Raji (cell line): ENCODE data around the gene NLN.

Experiments used
- POLR2A ChIP-seq: IDR thresholded peaks from 2 replicates; pipeline ENCODE4 v1.6.1; 2011; ENCODE audit warnings: low read depth, low read length, control low read depth; ENCODE audit not compliant: insufficient read depth

NLN gene

GRCh38 chr5:65813174-65813573 lies 91.2 kb downstream of the NLN start:
- TF ChIP-seq POLR2A, result no peak

DNA sequence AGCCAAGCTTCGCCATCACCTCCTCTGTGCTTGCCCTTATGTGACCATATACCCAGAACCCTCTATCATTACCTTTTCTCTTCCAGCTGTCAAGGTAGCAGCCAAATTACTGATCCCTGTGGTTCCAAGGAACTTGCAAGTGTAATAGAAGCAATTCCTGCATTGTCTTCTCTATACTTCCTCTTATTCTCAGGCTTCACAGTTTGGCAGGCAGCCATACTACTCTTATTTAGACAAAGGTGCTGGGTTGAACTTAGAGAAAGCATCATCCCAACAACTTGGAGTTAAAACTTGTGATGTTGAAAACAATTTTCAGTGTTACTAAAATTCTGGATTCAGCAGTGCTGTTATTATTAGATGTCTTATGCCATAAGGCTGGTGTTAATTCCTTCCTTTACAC lies 93.2 kb downstream of the NLN start:
- TF ChIP-seq POLR2A, result no peak

GRCh38 chr5:65816729-65817128 lies 94.7 kb downstream of the NLN start:
- TF ChIP-seq POLR2A, result no peak

DNA sequence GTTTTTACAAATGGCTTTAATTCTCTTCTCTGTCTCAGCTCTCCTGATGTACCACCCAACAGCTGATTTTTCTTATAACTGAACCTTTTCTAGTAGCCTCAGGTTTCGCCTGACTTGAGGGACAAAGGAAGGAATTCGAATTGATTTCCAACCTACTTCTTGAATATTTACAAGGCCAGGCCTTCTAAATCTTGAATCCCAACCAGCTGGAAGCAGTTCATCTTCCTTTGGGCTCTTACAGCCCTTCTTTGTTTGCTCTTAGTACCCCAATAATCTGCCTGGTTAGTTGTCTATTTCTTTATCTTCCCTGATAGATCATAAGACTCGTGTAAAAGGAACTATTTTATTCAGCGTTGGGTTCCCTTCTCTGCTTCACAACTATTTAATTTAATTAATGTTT lies 95.9 kb downstream of the NLN start:
- no peak for TF ChIP-seq POLR2A

DNA sequence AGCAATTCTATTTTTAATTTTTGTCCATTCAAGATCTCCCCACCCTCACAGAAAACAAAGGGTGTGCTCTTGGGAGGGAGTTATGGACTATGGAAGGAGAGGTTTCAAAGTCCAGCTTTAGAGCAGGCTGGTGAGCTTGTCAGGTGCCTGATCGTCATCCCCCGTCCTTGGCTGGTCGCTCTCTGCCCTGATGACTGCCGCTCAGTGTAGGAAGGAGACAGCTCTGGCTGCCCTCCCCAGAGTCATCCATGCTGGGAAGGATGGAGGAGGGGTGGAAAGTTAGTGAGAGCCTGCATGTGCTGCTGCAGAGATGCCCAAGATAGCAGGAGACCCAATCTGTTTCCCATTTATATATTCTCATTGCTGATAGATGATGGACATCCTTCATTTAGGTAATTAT lies 96.6 kb downstream of the NLN start:
- no peak for TF ChIP-seq POLR2A

- no peak for TF ChIP-seq POLR2A
Measured at GRCh38 chr5:65819215-65819904, 97.4 kb downstream of the NLN start.

DNA sequence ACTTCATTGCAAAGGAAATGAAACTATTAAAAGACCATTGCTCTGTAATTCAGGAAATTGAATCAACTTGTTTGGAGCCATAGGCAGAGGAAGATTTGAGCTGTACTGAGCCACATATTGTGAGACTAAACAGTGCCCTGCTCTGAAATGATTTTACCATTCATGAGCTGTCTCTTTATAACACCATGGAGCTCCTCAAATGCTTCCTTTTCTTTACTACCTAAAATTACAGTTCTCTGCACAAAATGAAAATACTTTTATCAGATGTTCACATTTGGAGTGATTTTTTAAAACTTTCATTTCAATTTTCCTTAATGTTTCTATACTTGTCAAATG lies 97.9 kb downstream of the NLN start:
- TF ChIP-seq POLR2A, result no peak

DNA sequence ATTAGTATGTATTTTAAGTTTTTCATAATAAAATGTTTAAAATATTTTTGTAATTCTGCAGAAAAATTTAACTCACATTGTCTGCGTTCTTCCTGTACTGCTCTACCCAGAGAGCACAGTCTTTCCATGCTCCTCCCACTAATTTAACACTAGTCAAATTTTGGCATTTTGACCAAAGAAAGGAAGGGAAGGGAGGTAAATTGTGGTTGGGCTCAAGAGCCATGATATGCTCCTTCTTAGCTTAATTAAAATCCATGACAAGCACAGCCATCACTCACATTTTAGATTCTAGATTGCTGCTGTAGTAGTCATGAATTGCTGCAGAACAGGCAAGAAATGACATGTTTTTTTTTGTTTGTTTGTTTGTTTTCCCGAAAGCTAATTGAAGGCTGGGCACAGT lies 98.4 kb downstream of the NLN start:
- TF ChIP-seq POLR2A, result no peak

GRCh38 chr5:65821966-65822365 lies 100.0 kb downstream of the NLN start:
- TF ChIP-seq POLR2A, result no peak

DNA sequence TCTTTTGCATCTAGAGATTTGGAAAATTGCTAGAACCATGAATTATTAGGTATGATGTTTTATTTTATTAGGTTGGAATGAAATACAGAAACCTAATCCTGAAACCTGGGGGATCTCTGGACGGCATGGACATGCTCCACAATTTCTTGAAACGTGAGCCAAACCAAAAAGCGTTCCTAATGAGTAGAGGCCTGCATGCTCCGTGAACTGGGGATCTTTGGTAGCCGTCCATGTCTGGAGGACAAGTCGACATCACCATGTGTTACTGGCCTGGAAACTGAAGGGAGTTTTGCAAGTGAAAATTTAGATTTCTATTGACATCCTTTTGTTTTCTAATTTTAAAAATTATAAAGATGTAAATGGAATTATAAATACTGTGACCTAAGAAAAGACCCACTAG lies 100.7 kb downstream of the NLN start:
- TF ChIP-seq POLR2A, result no peak

DNA sequence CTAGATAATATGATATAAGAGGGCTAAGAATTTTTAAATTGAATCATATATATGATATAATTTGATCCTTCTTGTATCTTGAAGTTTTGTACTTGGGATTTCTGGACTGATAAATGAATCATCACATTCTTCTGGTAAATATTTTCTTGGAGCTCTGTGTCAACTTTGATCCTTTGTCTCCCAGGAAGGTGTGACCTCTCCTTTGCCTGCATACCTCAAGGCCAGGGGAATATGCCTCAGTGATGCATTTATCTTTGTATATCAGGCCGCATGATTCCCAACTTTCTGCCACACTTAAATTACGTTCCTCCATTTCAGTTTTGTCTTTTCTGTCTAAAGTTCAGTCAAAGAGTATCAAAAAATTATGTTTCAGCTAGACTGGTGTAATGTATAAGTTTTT lies 101.2 kb downstream of the NLN start:
- no peak for TF ChIP-seq POLR2A

DNA sequence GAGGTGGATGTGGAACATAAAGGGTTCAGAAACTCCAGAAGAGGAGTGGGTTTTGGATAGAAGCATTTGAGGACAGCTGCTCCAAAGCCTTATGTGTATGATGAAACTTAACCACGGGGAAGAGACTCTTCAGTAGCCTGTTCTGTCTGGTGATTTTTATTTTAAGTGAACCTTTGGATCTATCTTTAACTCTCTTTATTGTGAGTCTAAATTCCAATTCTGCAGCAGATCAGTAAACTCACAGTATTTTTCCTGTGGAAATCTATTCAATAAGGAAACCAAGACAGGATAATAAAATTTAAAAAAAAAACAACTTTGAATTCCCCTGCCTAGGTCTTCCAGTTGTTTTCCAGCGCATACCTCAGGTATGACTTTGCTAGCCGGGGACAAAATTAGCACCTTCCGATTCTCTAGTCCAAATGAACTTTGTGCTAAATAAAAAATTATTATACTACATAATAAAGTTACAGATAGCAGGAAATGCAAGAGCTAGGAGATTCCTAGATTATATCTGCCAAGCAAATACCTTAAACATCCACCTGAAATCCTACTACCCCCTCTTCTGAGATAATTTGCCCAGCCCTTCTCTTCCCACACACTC lies 101.9 kb downstream of the NLN start:
- TF ChIP-seq POLR2A, result no peak

DNA sequence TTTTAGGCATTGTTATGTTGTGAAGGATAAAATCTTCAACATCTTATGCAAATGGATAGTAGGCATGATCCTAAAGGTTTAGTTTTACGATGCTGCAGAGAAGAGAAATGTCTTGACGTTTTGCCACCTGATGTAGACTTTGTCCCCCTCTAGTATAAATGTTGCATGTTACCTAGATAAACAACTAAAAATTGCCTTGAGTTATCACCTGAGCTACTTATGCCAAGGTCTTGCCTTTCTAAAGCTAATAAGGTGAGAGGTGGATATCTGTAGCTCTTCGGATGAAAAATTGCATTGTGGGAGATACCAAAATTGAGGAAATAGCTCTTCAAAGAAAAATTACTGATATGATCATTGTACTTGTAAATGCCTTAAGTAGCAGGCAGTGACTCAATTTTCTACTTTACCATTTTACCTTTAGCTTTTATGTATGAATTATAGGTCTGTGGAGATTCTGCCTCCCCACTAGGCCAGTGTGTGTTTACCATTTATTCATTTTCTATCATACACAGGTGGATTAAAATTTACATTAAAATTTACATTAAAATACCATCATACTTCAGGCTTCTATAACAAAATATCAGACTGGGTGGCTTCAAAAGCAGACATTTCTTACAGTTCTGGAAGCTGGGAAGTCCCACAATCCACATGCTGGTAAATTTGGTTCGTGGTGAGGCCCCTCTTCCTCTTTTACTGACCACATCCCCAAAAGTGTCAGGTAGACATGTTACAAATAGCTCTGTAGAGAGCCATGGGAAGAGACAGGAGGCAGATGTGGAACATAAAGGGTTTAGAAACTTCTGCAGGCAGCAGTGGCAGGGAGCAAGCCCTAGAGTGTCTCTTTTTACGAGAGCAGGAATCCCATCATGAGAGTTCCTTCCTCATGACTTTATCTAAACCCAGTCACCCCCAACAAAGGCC lies 103.7 kb downstream of the NLN start:
- no peak for TF ChIP-seq POLR2A

- no peak for TF ChIP-seq POLR2A
Measured at GRCh38 chr5:65828022-65828896, 106.3 kb downstream of the NLN start.

GRCh38 chr5:65830856-65831255 lies 108.9 kb downstream of the NLN start:
- no peak for TF ChIP-seq POLR2A

GRCh38 chr5:65831276-65831675 lies 109.3 kb downstream of the NLN start:
- no peak for TF ChIP-seq POLR2A

DNA sequence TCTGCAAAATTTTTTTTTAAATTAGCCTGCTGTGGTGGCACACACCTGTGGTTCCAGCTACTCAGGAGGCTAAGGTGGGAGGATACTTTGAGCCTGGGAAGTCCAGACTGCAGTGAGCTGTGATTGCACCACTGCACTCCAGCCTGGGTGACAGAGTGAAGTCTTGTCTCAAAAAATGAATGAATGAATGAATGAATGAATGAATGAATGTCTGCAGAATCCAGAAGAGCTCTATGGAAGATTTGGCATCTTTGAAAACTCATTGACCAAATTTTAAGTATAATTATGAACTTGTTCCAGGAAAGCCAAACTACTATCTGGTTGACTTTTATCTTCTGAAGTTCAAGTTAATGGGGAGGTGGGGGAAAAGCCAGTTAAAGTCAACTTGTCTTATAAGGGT lies 110.1 kb downstream of the NLN start:
- TF ChIP-seq POLR2A, result no peak
